Measurements from ENCODE around the gene LRRC1.
"Not testable (repeated sequence)": the region's sequence is repeated elsewhere in the genome, so short reads cannot be mapped to it uniquely, and the experiment has no call there.

DNA sequence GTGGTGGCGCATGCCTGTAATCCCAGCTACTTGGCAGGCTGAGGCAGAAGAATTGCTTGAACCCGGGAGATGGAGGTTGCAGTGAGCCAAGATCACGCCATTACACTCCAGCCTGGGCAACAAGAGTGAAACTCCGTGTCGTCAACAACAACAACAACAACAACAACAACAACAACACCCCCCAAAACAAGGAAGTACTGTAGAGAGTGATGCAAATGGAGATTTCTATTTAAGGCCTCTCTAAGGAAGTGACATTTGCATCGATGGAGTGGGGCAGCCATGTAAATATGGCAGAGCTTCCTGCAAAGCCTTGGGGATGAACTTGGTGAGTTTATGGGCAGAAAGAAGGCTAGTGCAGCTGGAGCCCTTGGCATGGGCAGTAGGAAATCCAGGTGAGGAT, 12.8 kb downstream of the LRRC1 start:
- TF ChIP-seq, protein P1, sequence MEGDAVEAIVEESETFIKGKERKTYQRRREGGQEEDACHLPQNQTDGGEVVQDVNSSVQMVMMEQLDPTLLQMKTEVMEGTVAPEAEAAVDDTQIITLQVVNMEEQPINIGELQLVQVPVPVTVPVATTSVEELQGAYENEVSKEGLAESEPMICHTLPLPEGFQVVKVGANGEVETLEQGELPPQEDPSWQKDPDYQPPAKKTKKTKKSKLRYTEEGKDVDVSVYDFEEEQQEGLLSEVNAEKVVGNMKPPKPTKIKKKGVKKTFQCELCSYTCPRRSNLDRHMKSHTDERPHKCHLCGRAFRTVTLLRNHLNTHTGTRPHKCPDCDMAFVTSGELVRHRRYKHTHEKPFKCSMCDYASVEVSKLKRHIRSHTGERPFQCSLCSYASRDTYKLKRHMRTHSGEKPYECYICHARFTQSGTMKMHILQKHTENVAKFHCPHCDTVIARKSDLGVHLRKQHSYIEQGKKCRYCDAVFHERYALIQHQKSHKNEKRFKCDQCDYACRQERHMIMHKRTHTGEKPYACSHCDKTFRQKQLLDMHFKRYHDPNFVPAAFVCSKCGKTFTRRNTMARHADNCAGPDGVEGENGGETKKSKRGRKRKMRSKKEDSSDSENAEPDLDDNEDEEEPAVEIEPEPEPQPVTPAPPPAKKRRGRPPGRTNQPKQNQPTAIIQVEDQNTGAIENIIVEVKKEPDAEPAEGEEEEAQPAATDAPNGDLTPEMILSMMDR (IDR thresholded peaks at IDR 0.05; ENCODE audit: borderline replicate concordance, extremely low read depth, low read length, poor library complexity, severe bottlenecking), result not testable (repeated sequence)
- not testable (repeated sequence) for TF ChIP-seq EZH2 (IDR thresholded peaks at IDR 0.05; ENCODE audit: borderline replicate concordance, low read depth, low read length, severe bottlenecking)

Measured in DND-41 (cell line).